ENCODE measurements around the gene ZNF777.

ZNF777 gene

GRCh38 chr7:149476791-149477190 is 15.9 kb upstream of the ZNF777 start:
- DNase-seq: no peak

GRCh38 chr7:149475121-149476045 is 14.5 kb upstream of the ZNF777 start:
- DNase-seq: no peak

DNA sequence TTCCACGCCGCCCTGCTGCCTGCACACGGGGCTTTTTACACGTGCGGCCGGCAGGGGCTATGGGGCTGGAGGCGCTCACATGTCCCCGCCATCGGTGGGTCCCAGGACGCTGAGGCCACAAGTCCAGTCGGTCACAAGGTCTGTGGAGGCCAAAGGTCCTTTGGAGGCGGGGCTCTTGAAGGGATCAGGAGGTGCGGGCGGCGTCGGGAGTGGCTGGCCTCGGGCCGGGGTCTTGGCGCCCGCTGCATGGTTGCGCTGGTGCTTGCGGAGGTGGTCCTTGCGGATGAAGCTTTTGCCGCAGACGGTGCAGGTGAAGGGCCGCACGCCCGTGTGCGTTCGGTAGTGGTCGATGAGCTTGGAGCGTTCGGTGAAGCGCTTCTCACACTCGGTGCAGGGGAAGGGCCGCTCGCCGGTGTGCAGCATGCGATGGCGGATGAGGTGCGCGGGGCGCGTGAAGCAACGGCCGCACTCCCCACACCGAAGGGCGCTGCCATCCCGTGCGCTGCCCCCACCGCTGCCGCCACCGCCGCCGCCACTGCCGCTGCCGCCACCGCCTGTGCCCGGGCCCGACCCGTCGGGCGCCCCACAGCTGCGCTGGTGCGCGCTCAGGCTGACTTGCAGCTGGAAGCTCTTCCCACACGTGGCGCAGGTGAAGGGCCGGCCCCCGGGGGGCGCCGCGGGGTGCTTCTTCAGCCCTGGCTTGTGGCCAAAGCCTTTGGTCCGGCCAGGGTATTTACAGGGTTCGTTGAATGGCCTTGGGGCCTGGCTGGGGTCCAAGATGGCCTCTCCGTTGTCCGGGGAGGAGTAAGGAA is 13.7 kb upstream of the ZNF777 start:
- DNase-seq: no peak

DNA sequence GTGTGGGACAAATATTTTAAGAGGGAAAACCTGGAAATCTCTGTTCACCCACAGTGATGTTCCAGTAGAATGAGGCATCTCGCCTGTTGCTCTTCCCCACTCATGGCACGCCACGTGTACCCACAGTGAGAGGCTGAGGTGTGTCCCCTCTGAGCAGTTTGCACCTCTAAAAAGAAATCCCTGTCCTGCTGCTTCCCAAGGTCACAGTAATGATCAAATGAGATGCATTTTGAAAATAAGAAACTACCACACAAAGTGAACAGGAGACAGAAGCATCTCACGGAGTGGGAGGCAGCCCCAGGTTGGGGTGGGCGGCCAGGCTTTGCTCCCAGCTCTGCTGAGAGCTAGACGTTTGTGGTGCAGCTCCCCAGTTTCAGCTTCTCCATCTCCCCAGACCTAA is 12.4 kb upstream of the ZNF777 start:
- no peak for DNase-seq

DNA sequence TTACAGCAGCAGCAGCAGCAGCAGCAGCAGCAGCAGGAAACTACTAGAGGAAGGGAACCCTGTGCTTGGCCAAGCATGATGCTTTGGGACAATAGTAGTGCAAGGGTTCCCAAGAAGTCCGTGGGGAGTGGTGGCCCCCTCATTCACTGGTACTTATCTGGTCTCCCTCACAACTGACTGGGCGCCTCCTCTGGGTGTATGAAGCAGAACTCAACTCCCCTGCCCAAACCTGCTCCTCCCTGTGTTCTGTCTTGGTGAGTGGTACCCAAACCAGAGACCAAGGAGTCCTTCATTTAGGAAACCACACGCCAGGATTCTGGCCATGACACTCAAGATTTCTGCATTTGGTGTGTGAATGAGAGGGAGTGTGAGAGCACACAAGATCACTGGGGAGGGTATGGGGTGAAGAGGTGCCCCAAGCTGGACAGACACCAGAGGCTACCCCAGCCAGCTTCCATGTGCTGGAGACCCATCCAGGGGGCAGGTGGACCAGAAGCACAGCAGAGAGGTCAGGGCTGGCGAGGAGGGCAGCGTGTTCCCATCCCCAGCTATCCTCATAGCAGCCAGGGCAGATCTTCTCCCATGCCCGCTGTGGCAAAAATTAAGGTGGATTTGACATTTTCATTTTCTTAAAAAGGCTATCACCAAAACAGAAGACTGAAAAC is 10.6 kb upstream of the ZNF777 start:
- DNase-seq: no peak

DNA sequence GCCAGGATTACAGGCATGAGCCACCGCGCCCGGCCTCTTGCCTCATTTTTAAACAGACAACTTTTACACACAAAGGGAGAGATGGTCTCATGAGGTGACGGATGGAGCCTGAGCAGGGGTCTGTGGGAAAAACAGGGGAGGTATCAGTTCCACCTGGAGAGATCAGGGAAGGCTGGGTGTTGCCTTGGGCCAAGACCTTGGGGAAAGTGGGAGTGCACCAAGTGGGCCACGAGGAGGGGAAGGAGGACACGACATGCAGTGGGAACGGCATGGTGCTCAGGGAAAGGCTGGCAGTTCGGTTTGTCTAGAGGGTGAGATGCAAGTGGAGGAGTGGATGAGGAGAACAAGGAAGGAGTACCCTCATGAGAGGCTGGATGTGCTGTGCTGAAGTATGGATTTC is 8.9 kb upstream of the ZNF777 start:
- DNase-seq: no peak

DNA sequence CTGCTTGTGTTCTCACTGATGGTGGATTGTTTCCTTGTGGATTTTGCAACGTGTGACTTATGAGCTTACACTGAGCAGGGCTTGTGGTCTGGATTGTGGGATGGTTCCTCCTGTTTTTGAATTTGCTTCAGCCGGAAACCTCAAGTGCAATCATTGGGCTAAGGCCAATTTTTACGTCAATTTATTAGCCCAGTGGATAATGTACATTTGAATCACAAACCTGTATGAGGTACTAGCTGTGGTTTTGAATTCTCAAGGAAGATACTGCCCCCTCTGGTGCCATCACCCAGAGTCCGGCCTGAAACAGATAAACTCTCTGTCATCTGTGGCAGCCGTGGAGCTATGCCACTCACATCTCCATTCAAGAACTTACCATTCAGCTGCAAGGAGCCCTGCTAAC is 7.3 kb upstream of the ZNF777 start:
- DNase-seq: no peak

DNA sequence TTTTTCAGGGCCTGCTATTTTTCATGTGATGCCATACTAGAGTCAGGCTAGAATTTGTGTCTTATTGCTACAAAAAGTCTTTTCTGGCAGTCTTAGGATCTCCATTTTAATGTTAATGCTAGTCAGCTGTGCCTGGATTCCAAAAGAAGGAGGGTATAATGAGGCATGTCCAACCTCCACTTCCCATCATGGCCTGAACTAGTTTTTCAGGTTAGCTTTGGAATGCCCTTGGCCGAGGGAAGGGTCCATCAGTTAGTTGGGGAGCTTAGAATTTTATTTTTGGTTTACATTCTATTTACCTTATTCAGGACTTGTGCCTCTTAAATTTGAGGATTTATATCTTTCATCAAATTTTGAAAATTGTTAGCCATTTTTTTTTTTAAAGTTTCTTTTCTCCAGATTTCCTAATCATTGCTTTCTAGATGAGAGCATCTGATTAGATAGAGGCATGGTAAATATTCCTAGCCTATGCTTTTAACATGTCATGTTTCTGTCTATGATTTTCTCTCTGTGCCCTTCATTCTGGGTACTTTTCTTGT is 6.5 kb upstream of the ZNF777 start:
- no peak for DNase-seq

- no peak for DNase-seq
These were observed 5.5 kb upstream of the ZNF777 start for GRCh38 chr7:149466364-149466763.

DNA sequence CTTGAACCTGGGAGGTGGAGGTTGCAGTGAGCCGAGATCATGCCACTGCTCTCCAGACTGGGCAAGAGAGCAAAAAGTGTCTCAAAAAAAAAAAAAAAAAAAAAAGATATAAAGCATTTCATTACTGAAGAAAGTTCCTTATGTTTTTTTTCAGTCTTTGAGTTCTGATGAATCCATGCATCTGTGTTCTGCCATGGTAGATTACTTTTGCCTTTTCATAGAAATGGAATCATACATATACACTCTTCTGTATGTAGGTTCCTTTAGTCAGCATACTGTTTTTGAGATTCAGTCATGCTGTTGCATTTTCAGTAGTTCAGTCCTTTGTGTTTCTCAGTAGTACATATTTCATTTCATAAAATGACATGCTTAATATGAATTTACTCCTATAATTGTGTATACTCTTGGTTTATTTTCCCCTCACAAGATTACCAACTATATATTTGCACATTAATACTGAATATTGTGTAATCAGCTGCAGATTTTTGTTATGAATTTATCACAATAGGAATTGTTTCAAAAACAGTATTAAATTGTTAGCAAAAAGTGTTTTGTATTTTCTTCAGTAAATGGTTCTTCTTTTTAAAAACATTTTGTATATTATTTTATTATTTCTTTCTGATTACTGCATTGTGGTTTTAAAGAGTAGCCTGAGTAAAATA is 2.8 kb upstream of the ZNF777 start:
- DNase-seq: no peak

DNA sequence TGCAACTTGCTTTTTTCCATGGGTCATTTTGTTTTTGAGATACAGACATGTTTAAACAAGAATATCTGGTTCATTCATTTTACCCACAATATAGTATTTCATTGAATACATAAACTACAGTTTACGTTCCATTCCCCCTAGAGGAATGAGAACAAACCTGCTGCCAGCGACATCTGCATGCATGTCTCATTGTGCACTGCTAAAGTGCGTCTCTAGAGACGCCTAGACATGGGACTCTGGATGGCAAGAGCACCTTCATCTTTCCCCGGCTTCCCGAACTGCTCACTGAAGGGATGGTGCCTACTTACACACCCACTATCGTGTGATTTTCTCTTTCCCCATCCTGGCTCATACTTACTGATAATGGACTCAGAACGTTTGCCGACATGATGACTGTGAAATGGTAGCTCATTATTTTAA is 1.2 kb upstream of the ZNF777 start:
- DNase-seq: no peak

GRCh38 chr7:149459540-149460452 is 1.1 kb downstream of the ZNF777 start:
- DNase-seq: no peak

DNA sequence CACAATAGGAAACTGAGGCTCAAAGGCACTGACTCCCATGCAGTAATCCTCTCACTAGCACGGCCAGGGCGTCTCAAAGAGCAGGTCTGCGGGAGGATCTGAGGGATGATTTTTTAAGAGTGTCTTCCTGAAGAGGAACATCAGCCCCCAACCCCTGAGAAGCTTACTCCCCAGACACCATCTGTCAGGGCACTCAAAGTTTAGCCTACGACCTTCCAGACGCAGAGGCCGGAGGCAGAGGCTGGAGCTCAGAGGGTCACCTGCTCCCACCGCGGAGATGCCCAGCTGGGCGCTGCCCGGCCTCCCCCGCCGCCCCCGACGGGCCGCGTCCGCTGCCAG is 1.7 kb downstream of the ZNF777 start:
- DNase-seq: no peak

DNA sequence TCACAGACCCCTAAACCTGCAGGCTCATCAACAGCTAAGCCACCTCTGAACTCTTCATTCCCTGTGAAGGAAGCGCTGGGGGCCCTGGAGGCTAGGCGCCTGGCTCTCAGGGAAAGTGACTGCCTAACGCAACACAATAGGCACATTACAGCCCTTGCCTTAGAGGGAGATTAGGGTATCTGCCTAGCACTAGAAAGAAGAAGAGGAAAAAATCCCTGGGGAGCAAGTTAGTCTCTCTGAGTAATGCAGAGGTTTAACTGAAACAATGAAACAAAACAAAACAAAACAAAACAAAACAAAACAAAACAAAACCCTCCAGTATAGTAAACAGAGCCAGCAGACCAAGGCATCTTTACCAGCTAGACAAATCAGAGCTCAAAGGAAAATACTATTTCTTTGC is 2.6 kb downstream of the ZNF777 start:
- DNase-seq: no peak

DNA sequence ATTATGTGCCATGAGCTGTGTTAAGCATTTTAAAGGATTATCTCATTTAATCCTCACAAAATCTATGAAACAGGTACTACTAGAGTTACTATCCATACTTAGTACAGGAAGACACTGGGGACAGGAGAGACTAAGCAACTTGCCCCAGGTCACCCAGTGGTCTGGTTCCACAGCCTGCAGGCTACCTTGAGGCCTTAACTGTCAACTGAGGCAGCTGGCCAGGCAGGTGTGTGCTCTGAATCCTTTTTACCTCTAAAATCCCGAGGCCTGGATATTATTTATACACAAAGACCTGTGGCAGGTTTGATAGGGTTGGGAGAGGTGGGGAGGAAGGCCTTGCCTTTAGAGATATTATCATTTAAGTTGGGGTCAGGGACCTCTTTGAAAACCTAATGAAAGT is 3.1 kb downstream of the ZNF777 start:
- no peak for DNase-seq

GRCh38 chr7:149456506-149457421 is 4.1 kb downstream of the ZNF777 start:
- no peak for DNase-seq

DNA sequence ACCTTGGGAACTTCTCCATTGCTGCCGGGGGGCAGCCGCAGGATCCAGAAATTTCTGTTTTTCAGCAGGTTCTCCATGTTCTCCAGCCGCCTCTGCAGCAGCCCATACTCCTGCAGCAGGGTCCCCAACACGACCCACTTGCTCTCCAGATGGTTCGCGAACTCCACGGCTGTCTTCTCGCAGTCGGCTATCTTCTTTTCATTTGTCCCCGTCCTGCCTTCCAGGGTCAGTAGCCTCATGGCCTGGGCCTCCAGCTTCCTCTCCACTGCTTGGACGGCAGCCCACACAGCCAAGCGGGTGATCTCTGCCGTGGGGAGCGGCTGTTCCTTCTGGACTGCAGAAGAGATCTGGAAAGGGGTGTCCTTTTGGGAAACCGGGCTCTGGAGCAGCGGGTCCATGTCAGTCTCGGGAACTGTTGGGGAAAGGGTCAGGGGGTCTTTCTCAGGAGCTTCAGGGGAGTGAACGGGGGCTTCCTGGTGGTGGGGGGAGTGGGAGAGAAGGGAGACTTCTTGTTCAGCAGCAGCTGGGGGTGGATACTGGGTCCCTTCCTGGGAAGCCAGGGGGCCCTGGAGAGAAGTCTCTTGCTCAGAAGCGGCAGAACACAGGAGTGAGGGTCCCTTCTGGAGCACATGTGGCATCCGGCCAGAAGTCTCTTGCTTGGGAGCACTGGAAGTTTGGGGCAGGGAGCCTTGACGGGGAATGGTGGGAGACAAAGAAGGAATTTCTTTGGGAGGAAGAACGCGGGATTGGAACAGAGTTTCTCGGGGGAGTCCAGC is 5.5 kb downstream of the ZNF777 start:
- DNase-seq: no peak

- no peak for DNase-seq
These were observed 6.1 kb downstream of the ZNF777 start for GRCh38 chr7:149454750-149455149.

DNA sequence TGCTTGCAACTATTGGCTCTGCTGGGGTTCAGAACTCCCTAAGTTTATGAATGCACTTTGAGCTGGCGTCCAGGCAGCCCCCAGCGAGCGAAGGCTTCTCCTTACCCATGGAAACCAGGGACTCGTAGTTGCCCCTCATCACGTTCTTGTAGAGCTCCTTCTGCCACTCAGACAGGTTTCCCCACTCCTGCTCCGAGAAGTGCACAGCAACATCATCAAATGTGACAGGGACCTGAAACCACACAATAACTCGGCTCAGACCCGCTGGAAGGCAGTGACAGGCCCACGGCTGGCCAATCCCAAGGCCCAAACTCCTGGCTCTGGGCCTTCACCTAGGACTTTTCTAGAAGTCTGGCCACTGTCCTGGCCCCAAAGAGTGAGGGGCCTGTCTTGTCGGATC is 6.9 kb downstream of the ZNF777 start:
- DNase-seq: no peak

- no peak for DNase-seq
These were observed 10.0 kb downstream of the ZNF777 start for GRCh38 chr7:149450821-149451220.
